LNCAP (cell line): ENCODE data around the gene ZNF385C.

Experiments
- TF ChIP-seq, protein P1 (sequence below): fragments of 450-650 bp; IDR thresholded peaks from 2 replicates; pipeline ENCODE4 v1.5.1; 2017; ENCODE audit warnings: mild to moderate bottlenecking

The ZNF385C gene

DNA sequence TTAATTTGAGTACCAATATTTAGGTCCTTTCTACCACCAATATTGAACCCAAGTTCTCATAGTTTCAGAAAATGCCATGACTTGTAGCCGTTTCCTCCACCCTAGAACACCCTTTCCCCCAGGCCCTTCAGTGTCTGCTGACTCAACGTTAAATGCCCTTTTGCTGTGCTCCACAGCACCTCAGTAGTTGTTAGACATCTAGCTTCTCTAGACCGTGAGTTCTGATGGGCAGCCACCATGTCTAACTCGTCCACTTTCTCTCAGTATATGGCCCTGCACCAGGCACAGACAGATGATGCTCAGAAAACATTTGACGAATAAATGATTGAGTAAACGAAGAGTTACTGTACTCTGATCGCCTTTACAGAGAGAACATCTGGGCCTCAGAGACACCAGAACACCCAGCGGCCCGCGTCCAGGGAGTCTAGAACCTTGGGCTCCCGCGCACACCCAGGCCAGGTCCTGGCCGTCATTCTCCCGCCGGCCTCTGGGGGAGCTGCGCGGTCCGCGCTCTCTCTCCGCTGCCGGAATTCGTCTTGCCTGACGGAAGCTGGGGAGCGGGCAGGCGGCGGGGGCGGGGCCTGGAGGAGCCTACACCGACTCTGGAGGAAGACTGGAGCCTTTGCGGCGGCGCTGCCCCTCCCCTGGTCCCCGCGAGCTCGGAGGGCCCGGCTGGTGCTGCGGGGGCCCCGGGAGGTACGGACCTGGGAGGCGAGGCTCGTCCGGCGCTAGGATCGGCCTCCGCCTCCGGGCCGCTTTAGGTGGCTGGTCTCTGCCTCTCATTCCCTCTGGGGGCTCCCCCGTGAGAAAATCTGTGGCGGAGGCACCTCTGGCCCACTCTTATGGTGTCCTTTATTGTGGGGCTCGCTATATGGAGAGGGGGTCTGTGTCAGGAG lies 78.5 kb downstream of the ZNF385C start, which contains the start of gene NKIRAS2:
NKIRAS2 (plus strand) TSS at position 582 of the 896 bp plus-strand sequence. CDS start 1,488 bp downstream, outside the sequence.
- TF ChIP-seq, protein P1, sequence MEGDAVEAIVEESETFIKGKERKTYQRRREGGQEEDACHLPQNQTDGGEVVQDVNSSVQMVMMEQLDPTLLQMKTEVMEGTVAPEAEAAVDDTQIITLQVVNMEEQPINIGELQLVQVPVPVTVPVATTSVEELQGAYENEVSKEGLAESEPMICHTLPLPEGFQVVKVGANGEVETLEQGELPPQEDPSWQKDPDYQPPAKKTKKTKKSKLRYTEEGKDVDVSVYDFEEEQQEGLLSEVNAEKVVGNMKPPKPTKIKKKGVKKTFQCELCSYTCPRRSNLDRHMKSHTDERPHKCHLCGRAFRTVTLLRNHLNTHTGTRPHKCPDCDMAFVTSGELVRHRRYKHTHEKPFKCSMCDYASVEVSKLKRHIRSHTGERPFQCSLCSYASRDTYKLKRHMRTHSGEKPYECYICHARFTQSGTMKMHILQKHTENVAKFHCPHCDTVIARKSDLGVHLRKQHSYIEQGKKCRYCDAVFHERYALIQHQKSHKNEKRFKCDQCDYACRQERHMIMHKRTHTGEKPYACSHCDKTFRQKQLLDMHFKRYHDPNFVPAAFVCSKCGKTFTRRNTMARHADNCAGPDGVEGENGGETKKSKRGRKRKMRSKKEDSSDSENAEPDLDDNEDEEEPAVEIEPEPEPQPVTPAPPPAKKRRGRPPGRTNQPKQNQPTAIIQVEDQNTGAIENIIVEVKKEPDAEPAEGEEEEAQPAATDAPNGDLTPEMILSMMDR, result peak; percentile 95

DNA sequence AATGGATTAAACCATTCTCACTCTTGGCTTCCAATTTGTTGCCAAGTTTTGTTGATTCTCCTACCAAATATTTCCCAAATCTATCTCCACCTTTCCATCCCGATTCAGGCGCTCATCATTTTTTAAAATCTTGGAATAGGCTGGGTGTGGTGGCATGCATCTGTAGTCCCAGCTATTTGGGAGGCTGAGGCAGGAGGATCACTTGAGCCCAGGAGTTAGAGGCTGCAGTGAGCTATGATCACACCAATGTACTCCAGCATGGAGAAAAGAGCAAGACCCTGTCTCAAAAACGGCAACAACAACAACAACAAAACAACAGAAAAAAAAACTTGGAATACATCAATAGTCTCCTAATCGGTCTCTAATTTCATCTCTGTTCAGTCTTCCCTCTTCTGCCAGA lies 79.3 kb downstream of the ZNF385C start:
- TF ChIP-seq, protein P1, result no peak

DNA sequence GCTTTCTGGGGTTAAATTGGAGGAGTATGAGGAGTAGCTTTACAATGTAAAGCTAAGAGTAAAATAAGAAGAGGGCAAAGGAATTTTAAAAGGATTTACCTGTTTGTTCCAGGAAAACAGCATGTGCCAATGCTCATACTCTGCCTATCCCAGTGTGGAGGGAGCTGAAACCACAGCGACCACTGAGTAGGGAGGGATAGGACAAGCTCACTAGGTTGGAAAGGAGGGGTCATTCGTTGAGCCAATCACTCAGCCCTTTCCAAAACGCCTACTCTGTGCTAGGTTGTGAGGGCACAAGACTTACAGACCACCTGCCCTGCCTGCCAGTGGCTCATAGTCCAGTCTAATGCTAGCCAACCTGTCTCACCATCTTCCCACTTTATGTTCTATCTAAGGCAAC lies 79.9 kb downstream of the ZNF385C start:
- TF ChIP-seq, protein P1, result no peak

DNA sequence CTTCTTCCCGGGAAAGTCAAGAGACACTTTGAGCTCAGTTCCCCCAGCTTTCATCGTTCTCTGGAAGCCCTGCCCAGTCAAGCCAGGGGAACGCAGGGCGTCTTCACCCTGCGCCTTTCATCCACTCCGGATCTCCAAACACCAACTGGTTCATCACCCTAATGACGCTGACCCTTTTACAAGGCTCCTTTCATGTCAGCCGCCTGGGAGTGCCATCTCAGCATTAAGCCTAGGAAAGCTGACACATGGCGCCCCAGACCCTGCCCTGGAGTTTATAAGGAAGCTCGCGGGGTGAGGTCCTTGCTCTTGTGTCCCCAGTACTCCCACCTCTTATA lies 80.4 kb downstream of the ZNF385C start:
- TF ChIP-seq, protein P1, result no peak

DNA sequence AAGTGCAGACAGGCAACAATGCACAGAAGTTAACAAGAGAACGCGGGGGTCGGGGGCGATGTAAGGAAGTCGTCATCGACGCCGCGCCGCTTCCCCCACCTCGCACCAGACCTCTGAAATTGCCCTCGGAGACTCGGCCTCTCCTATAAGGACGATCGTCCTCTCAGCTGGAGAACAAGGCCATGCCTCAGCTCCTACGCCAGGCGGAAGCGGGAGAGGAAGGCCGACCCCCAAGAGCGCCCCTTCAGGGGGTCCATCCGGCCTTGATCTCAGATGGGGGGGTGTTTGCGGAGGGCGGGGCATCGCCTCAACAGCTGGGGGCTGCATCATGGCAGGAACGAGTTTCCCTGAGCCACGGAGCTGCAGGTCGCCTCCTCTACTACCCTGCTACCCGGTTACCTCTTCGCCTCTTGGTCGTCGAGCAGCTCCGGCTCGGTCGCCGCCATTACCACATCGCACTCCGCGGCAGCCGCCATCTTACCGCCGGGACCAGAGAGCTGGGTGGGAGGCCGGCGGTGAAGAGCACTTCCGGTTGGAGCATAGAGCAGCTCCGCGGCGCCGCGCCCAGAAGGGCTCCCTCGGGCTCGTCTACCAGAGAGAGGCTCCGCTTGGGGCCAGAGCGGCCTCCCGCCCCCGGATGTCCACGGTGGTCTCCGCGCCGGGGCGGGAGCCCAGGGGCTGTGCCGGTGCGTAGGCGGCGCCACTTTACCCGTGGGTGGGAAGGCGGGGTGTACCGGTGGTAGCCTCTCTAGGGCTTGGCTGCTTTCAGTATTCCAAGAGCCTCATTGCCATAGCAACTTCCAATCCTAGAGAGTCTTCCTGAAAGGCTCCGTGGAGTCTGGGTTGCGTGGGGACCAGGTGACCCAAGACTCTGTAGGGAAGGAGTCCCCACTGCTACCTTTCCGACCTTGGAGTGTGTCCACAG lies 81.1 kb downstream of the ZNF385C start, which contains the start of gene DNAJC7:
DNAJC7 (minus strand) TSS at position 499 of the 925 bp plus-strand sequence; CDS start at position 476, 23 bp downstream.
- TF ChIP-seq, protein P1, result no peak

DNA sequence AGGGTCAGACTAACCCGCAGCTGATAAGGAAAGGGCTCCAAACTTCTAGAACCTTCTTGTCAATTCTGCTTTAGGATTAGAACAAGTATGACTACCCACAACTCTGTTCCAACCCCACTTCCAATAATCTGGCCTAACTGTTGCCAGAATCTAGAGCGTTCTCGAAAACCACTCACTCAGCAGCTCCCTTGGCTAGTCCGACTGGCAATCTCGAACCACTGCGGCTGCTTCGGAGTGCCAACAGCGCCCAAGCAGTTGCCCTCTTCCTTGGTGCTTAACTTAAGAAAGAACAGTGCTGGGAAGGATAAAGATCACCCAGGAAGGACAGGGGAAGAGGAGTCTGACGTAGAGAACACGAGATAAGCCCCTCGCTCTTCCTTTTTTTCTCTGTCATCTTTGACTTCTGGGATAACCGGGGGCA lies 81.9 kb downstream of the ZNF385C start:
- TF ChIP-seq, protein P1, result no peak

DNA sequence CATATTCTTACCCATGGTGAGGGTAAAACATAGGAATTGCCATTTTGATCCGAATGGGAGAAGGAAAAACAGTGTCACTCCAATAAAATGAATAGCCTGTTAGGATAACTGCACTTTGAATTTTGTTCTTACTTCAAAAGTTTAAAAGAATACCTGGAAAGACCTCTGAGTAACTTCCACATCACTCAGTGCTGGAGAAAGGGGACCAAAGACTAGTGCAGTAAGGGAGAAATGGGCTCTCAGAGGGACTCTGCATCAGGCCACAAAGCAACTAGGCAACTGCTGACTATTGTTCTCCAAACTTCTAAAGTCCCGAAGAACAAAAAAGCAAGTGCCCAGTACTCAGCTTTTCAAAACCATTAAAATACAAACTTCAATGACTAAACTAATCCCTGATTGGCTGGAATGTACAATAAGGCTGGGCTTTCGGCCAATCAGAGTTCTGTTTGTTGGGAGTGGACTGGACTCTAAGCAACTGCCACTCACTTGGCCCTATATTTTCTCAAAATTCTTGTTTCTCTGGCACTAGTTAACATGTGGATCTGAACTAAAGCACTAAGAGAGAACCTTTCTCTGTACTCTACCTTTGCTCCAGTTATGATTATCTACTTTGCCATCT lies 87.3 kb downstream of the ZNF385C start:
- TF ChIP-seq, protein P1, result no peak
